Tracheal epithelial cell (primary cell): ENCODE results near the gene NEK11. TPM values are rescaled to one million over a fixed set of nuclear protein-coding genes. Genes with fewer than 3 reads are reported as not detected.

Experiments used
- total RNA-seq: library from RNA; depleted of rRNA; stranded (reverse); fragments of >200 nt; gene quantifications from 2 replicates; pipeline ENCODE4 v1.2.1, GENCODE V29; 2014

NEK11 gene, protein sequence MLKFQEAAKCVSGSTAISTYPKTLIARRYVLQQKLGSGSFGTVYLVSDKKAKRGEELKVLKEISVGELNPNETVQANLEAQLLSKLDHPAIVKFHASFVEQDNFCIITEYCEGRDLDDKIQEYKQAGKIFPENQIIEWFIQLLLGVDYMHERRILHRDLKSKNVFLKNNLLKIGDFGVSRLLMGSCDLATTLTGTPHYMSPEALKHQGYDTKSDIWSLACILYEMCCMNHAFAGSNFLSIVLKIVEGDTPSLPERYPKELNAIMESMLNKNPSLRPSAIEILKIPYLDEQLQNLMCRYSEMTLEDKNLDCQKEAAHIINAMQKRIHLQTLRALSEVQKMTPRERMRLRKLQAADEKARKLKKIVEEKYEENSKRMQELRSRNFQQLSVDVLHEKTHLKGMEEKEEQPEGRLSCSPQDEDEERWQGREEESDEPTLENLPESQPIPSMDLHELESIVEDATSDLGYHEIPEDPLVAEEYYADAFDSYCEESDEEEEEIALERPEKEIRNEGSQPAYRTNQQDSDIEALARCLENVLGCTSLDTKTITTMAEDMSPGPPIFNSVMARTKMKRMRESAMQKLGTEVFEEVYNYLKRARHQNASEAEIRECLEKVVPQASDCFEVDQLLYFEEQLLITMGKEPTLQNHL
- total RNA-seq: 4.3 and 7.0 TPM in 2 replicates

DNA sequence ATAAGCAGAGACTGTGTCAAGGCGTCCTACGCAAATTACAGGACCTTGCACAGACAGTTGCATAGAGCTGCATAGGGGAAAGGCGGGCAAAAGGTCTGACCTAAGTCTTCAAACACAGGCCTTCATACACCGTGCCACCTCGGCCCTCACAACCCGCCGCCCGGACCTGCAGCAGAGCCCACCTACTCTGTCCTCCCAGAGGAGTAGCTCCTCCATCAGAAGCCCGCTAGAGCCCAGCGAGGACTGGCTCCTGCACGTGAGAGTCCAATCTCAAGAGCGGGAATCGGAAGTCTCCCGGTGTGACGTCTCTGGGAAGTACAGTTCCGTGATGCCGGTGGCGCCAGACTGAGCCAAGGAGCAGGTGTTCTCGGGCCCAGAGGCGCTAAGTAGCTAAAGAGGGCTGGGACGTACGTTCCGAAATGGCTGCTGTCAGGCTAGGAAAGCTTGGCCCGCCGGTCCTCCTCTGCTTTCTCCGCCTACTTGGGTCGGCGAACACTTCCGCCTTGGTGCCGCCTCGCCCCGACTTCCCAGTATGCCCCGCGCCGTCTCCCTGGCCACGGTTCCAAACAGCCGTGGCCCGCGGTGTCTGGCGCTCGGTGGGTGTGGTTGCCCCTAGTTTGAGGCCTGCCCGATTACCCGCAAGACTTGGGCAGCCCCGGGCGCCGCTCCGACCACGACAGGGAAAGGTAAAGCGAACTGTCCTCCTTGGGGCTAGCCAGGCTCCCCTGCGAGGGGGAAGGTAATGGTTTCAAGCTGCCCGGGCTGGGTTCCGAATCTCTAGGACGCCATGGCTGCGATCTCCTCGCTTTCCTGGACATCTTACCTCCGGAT, at the start of gene NEK11, which contains the start of gene ASTE1:
TSS of gene NEK11 (plus strand) at position 557 of the 831 bp plus-strand sequence. CDS start 2,832 bp downstream, outside the sequence.
TSS of gene ASTE1 (minus strand) at position 505 of the 831 bp plus-strand sequence. CDS start 1,519 bp downstream, outside the sequence.

DNA sequence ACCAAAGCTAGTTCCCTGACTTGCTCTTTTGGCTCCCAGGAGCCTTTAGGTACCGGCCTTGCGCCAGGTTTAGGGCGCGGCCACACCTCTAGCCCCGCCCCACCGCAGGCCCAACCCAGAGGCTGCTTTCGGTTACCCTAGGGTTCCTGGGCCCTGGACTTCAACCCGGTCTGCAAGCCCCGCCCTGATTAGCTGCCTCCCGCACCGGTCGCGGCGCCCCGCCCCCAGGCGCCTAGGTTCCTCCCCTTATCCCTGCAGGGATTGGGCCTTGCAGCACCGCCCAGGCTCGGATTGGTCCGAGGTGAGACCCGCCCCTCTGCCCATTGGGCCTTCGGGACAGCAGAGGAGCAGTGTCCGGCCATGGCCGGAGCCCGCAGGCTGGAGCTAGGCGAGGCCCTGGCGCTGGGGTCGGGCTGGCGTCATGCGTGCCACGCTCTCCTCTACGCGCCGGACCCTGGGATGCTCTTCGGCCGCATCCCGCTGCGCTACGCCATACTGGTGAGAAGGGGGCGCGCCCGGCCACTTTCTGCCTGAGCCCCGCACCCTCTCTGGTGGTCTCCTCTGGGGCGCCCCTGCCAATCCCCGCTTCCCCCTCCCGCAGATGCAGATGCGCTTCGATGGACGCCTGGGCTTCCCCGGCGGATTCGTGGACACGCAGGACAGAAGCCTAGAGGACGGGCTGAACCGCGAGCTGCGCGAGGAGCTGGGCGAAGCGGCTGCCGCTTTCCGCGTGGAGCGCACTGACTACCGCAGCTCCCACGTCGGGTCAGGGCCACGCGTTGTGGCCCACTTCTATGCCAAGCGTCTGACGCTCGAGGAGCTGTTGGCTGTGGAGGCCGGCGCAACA, 355.0 kb downstream of the NEK11 start, which contains the start of gene NUDT16:
TSS of gene NUDT16 (plus strand) at position 330 of the 847 bp plus-strand sequence. CDS start at position 361, 31 bp downstream.

Other genes with a start within 250 kb of the NEK11 start
- gene ATP2C1, start 132.8 kb upstream of the NEK11 start, total RNA-seq: 95.9 and 147 TPM in 2 replicates
- gene ASTE1, start 52 bp upstream of the NEK11 start, total RNA-seq: 4.3 and 5.1 TPM in 2 replicates